Heart left ventricle (tissue), 16 donors: ENCODE data around the gene GZMB. TPM values are rescaled to one million over a fixed set of nuclear protein-coding genes. Genes with fewer than 3 reads are reported as not detected.
"Not testable (repeated sequence)": the region's sequence is repeated elsewhere in the genome, so short reads cannot be mapped to it uniquely, and the experiment has no call there.

ENCODE experiments used
- ATAC-seq, 4 donors: fragments of 200-7000 bp; cut with Tn5 transposase; one replicate each; pipeline ENCODE4 v1.9.1; 2020 to 2022; ENCODE audit warnings: moderate library complexity in 4 of 4, mild to moderate bottlenecking in 3 of 4, moderate number of reproducible peaks in 1 of 4
- DNase-seq, 5 donors: peaks; one replicate each; pipeline ENCODE4 v3.0.0-alpha.2; 2020
- H3K27ac ChIP-seq, 12 donors: fragments of 200-600 bp; sonication (generic) in 4 of 12; one replicate each; pipeline versions ENCODE4 v1.5.0 to v1.8.0; 2016 to 2022; ENCODE audit warnings: mild to moderate bottlenecking in 2 of 12
- H3K27me3 ChIP-seq, 9 donors: fragments of 200-600 bp; sonication (generic) in 2 of 9; one replicate each; pipeline versions ENCODE4 v1.5.1 to v1.8.0; 2016 to 2022; ENCODE audit warnings: mild to moderate bottlenecking in 3 of 9
- H3K36me3 ChIP-seq, 9 donors: fragments of 200-600 bp; sonication (generic) in 2 of 9; one replicate each; pipeline versions ENCODE4 v1.5.0 to v1.8.0; 2018 to 2022; ENCODE audit warnings: mild to moderate bottlenecking in 2 of 9
- H3K4me1 ChIP-seq, 12 donors: fragments of 200-600 bp; sonication (generic) in 4 of 12; one replicate each; pipeline versions ENCODE4 v1.5.0 to v1.8.0; 2016 to 2022; ENCODE audit warnings: mild to moderate bottlenecking in 3 of 12
- H3K4me3 ChIP-seq, 12 donors: fragments of 200-600 bp; sonication (generic) in 4 of 12; one replicate each; pipeline versions ENCODE4 v1.5.0 to v1.8.0; 2017 to 2022; ENCODE audit warnings: mild to moderate bottlenecking in 9 of 12, moderate library complexity in 4 of 12
- H3K9me3 ChIP-seq, 12 donors: fragments of 200-600 bp; sonication (generic) in 4 of 12; one replicate each; pipeline versions ENCODE4 v1.5.0 to v1.8.0; 2016 to 2022; ENCODE audit warnings: mild to moderate bottlenecking in 1 of 12
- POLR2A ChIP-seq, 2 donors: fragments of 450-650 bp; IDR thresholded peaks; one replicate each; pipeline ENCODE4 v1.6.1; 2017; ENCODE audit warnings: antibody characterized with exemption in 2 of 2, mild to moderate bottlenecking in 2 of 2, moderate library complexity in 2 of 2
- WGBS, 4 donors: extraction: QIAGEN DNeasy Blood & Tissue Kit in 2 of 4; methylation state at CpG; one replicate each; pipeline versions ENCODE4 v1.1.5 to v1.1.7; 2013 to 2018; 5-methylcytosine and 5-hydroxymethylcytosine counted together
- intact Hi-C, 10 donors: fragments of 100-400 bp; cut with DNase I; formaldehyde crosslinking; loops; one replicate each; pipeline versions ENCODE4 v1.11.1 to v1.14.2; 2022
- polyA plus RNA-seq, 2 donors: library from polyadenylated mRNA; stranded (reverse); fragments of 200-250 nt; gene quantifications; one replicate each; pipeline ENCODE4 v1.2.3, GENCODE V29; 2013
- total RNA-seq, 9 donors: library from RNA; depleted of rRNA in 2 of 9; stranded (reverse); fragments of >200 nt in 2 of 9; fragmentation: NEBNext Ultra II Directional in 3 of 9; extraction: Animal tissue kit (Norgen Biotek cat#: 25700) in 3 of 9; gene quantifications; one replicate each; pipeline versions ENCODE4 v1.1.0 to v1.2.4, GENCODE V29; 2016 to 2023
- TF ChIP-seq, protein P1 (sequence below), 12 donors: fragments of 200-600 bp; sonication (generic) in 4 of 12; IDR thresholded peaks; one replicate each; pipeline versions ENCODE4 v1.5.0 to v1.8.0; 2018 to 2022; ENCODE audit warnings: antibody characterized with exemption in 12 of 12, mild to moderate bottlenecking in 5 of 12
- donor health status: ischemic (EF 13 %, LVEDD 7.1; RV severe dilation, severe dysfunction).
- donor health status: healthy with polysubstance abuse.
- donor health status: DM: no; HTN: yes; CAD: no.
- donor health status: DM: no; HTN: no; CAD: no.
- donor health status: ischemic (EF 25% LVEDD 6.9; RV normal size, moderate dysfunction).
- donor health status: ischemic (EF 25% LVEDD 5.7; RV mildly dilated, moderate dysfunction).
- donor health status: healthy.
- donor health status: DM: yes; HTN: yes; CAD: no.
- donor health status: ischemic (EF 35%, LVEDD 5.7; RV mildly dilated, moderate dysfunction).
- donor health status: nonischemic (EF 11% LVEDD 7.7; RV severe dilation, severe dysfunction).
- donor health status: DM: yes; HTN: yes; CAD: no.
- donor health status: PGD.
- donor health status: ischemic (EF 29% LVEDD 5.4; RV normal size, mild dysfunction).
- donor health status: nonischemic (EF 23%, LVEDD 6.1; RV moderate dilation, normal function).

GZMB gene
- total and polyA plus RNA-seq, 11 donors: 0.32 to 18.8 (median 1.3) TPM; not detected in 2

DNA sequence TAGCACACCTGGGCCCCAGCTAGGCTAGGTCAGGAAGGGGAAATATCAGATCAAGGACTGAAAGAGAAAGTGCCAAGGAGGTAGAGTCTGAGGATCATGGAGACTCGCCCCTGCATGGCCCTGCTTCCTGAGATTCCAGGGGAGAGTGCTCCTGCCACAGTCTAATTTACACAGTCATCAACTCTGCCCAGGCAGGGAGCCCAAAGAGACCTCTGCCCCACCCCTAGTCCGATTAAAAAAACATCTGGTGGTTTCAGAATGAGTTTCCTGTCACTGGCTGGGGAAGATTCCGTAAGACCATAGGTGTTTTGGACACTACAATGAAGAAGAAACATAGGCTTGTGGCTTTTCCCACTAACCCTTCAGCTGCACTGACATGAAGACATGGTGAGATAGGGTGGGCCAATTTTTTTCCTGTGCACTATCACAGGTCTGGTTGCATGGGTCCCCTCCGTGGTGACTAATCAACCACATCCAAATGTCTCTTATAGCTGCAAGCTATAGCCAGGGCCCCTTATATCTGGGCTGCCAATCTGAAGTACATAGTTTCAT lies 31.5 kb upstream of the GZMB start:
- ATAC-seq: peak in 2 of 4 donors; percentile 16 to 72
- WGBS, 4 donors: 43 to 61% (median 47%) methylated on average over 4 of the region's 4 CpGs
- Histone ChIP-seq H3K9me3 (no peaks in the 10 kb centered on the region), H3K27me3 (no peaks in the 10 kb centered on the region), H3K27ac (peak overlapping the region in 1 of 12 donors; percentile 24), H3K4me1 (peaks cover 0 to 26% (median 0%) of the 10 kb centered on the region in 12 donors), H3K4me3 (no peak overlapping the region), H3K36me3 (no peaks in the 10 kb centered on the region)
- TF ChIP-seq POLR2A (IDR thresholded peaks at IDR 0.05): no peak
- TF ChIP-seq, protein P1, sequence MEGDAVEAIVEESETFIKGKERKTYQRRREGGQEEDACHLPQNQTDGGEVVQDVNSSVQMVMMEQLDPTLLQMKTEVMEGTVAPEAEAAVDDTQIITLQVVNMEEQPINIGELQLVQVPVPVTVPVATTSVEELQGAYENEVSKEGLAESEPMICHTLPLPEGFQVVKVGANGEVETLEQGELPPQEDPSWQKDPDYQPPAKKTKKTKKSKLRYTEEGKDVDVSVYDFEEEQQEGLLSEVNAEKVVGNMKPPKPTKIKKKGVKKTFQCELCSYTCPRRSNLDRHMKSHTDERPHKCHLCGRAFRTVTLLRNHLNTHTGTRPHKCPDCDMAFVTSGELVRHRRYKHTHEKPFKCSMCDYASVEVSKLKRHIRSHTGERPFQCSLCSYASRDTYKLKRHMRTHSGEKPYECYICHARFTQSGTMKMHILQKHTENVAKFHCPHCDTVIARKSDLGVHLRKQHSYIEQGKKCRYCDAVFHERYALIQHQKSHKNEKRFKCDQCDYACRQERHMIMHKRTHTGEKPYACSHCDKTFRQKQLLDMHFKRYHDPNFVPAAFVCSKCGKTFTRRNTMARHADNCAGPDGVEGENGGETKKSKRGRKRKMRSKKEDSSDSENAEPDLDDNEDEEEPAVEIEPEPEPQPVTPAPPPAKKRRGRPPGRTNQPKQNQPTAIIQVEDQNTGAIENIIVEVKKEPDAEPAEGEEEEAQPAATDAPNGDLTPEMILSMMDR (IDR thresholded peaks at IDR 0.05): no peak
- DNase-seq: no peak
- intact Hi-C loops: no loop called here

DNA sequence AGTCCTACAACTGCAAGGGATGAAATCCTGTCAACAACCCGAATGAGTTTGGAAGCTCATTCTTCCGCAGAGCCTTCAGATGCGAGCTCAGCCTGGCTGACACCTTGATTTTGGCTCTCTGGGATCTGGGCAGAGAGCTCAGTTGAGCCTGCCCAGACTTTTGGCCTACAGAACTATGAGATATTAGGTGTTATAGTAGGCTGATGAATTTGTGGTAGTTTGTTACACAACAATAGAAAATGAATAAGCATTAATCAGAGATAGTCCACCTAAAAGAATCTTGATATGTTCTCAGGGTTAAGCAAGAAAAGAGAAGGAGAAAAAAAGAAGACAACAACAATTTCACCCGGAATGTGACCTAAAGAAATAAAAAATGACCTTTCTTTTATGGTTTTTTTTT lies 30.4 kb upstream of the GZMB start:
- WGBS, 4 donors: 83 to 89% (median 87%) methylated on average over 4 of the region's 4 CpGs
- TF ChIP-seq, protein P1 (IDR thresholded peaks at IDR 0.05): no peak
- TF ChIP-seq POLR2A (IDR thresholded peaks at IDR 0.05): no peak
- ATAC-seq: no peak
- no peak for DNase-seq
- no peaks in the 10 kb centered on the region for H3K36me3 ChIP-seq
- H3K4me3 ChIP-seq: no peak overlapping the region
- H3K9me3 ChIP-seq: no peaks in the 10 kb centered on the region
- H3K27ac ChIP-seq: no peak overlapping the region
- intact Hi-C loops: no loop called here
- no peaks in the 10 kb centered on the region for H3K27me3 ChIP-seq
- peaks cover 0 to 26% (median 0%) of the 10 kb centered on the region in 12 donors for H3K4me1 ChIP-seq

DNA sequence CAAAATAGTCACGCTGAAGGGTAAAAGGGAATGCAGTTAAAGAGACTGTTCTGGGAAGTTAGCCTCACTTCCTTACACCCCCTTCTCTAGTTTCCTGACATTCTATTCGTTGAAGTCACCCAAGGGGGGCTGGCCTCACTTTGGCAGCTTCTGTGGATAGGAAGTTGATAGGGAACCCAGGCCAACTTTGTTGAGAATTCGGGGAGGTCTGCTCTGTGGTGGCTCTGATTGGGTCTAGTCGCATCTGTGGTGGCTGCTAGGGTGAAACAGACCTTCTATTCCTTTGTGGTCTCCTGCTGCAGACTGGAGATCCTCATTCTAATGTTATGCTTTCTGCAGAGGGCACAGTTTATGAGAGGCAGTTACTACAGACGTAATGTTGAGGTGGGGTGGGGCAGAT lies 28.8 kb upstream of the GZMB start:
- H3K9me3 ChIP-seq: no peaks in the 10 kb centered on the region
- peak overlapping the region in 7 of 12 donors; percentile 17 to 57 (median 31) for H3K27ac ChIP-seq
- peak in 3 of 4 donors; percentile 31 to 88 (median 46) for ATAC-seq
- peaks cover 0 to 26% (median 0%) of the 10 kb centered on the region in 12 donors for H3K4me1 ChIP-seq
- H3K36me3 ChIP-seq: no peaks in the 10 kb centered on the region
- WGBS, 4 donors: 20 to 46% (median 37%) methylated on average over 5 of the region's 5 CpGs
- DNase-seq: peak in 2 of 5 donors; percentile 35 to 46
- no peak overlapping the region for H3K4me3 ChIP-seq
- TF ChIP-seq POLR2A (IDR thresholded peaks at IDR 0.05): no peak
- TF ChIP-seq, protein P1 (IDR thresholded peaks at IDR 0.05): no peak
- no peaks in the 10 kb centered on the region for H3K27me3 ChIP-seq
- intact Hi-C loops: no loop called here

DNA sequence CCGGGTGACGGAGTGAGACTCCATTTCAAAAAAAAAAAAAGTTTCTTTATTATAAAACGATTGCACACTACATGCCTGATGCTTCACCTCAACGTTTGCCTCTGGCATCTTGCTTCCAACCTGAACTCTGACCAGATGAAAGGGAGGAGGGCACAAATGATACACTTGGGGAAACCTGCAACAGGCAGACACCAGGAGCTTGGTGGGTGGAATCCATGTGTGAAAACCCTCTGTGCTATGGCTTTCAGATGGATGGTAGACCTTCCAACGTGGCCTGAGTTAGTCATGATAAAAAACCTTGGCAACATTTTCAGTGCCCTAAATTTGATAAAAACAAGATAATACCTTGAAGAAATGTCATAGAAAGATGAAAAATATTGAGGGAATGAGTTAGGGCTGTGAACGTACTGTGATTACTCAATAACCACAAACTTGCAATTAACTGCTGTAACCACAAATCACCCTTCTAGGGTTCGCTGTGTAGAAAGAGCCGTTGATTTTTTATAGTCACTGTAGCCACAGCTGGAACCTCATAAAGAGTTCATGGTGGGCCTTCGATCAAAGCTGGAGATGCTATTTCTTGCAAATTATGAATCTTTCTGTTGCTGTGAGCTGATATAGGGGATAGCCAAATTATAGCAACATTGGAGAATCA lies 26.1 kb upstream of the GZMB start:
- TF ChIP-seq, protein P1 (IDR thresholded peaks at IDR 0.05): no peak
- no peak for TF ChIP-seq POLR2A (IDR thresholded peaks at IDR 0.05)
- peaks cover 0 to 18% (median 0%) of the 10 kb centered on the region in 12 donors for H3K4me1 ChIP-seq
- H3K36me3 ChIP-seq: no peaks in the 10 kb centered on the region
- H3K9me3 ChIP-seq: no peaks in the 10 kb centered on the region
- intact Hi-C loops: no loop called here
- H3K27ac ChIP-seq: no peak overlapping the region
- no peaks in the 10 kb centered on the region for H3K27me3 ChIP-seq
- no peak overlapping the region for H3K4me3 ChIP-seq
- 75 to 83% (median 78%) methylated on average over 9 of the region's 9 CpGs for WGBS, 4 donors
- ATAC-seq (no peak), DNase-seq (no peak)

DNA sequence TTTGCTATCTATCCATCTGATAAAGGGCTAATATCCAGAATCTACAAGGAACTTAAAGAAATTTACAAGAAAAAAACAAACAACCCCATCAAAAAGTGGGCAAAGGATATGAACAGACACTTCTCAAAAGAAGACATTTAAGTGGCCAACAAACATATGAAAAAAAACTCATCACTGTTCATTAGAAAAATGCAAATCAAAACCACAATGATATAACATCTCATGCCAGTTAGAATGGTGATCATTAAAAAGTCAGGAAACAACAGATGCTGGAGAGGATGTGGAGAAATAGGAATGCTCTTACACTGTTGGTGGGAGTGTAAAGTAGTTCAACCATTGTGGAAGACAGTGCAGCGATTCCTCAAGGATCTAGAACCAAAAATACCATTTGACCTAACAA lies 14.4 kb upstream of the GZMB start:
- H3K4me3 ChIP-seq, H3K27ac ChIP-seq, H3K4me1 ChIP-seq, DNase-seq, H3K36me3 ChIP-seq, ATAC-seq, intact Hi-C loops, H3K27me3 ChIP-seq: not testable (repeated sequence)
- 33 to 50% (median 44%) methylated on average over 1 of the region's 1 CpG for WGBS, 4 donors
- H3K9me3 ChIP-seq: peaks cover 0 to 27% (median 8%) of the 10 kb centered on the region in 12 donors
